ENCODE results near the gene ADO.

The ADO gene

DNA sequence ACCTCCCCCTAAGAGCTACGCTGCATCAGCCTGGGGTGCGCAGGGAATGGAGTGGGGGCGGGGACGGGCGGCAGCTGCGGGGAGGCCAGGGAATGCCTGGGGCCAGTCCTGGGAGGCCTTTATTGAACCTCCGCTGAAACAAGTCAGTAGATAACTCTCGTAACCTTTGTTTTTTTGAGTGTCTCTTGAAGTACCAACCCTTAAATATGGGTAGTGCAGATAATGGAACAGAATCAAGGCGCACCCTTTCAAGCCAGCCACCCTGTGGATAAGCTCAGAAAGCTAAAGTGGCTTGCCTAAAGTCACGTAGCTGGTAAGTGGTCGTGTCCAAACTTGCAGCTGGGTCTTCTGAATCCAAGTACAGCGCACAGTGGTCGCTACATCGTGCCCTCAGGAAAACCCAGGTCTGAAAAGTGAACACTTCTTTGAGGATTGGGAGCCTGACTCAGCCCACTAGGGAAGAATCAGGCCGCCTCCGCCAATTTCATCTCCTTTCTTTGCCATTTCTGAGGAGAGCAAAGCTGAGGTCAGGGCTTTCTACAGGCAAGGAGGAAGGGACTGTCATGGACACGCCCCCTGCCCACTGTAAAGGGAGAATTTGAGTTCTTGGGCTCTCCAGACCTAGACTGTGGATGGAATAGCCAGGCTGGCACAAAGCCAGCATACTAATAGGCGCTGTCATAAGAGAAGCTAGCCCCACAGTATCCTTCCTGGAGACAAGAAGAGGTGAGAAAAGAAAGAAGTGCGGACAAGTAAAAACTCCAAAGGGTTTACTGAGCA lies 14.8 kb downstream of the ADO start:
- H3K36me3 ChIP-seq (ENCODE audit: low read depth): no peaks in the 10 kb centered on the region
- H3K27ac ChIP-seq (ENCODE audit: poor library complexity, severe bottlenecking): no peak overlapping the region
- no peaks in the 10 kb centered on the region for H3K9me3 ChIP-seq (ENCODE audit: severe bottlenecking)
- peaks cover 9% of the 10 kb centered on the region for H3K4me1 ChIP-seq (ENCODE audit: insufficient read depth, poor library complexity, severe bottlenecking)
- no peak overlapping the region for H3K4me3 ChIP-seq (ENCODE audit: severe bottlenecking)
- no peak for TF ChIP-seq CTCF (IDR thresholded peaks at IDR 0.05; ENCODE audit: poor library complexity, severe bottlenecking)
- H3K27me3 ChIP-seq (ENCODE audit: insufficient read depth, poor library complexity, severe bottlenecking): peaks cover 49% of the 10 kb centered on the region
- DNase-seq (ENCODE audit: low spot score) (no peak), ATAC-seq (ENCODE audit: low read depth) (no peak)

GRCh38 chr10:62820586-62820985 lies 16.1 kb downstream of the ADO start:
- no peak for DNase-seq (ENCODE audit: low spot score)
- Histone ChIP-seq H3K4me3 (ENCODE audit: severe bottlenecking) (no peak overlapping the region), H3K27me3 (ENCODE audit: insufficient read depth, poor library complexity, severe bottlenecking) (peaks cover 36% of the 10 kb centered on the region), H3K36me3 (ENCODE audit: low read depth) (no peaks in the 10 kb centered on the region), H3K4me1 (ENCODE audit: insufficient read depth, poor library complexity, severe bottlenecking) (peaks cover 9% of the 10 kb centered on the region), H3K27ac (ENCODE audit: poor library complexity, severe bottlenecking) (no peak overlapping the region), H3K9me3 (ENCODE audit: severe bottlenecking) (no peaks in the 10 kb centered on the region)
- no peak for TF ChIP-seq CTCF (IDR thresholded peaks at IDR 0.05; ENCODE audit: poor library complexity, severe bottlenecking)
- no peak for ATAC-seq (ENCODE audit: low read depth)

DNA sequence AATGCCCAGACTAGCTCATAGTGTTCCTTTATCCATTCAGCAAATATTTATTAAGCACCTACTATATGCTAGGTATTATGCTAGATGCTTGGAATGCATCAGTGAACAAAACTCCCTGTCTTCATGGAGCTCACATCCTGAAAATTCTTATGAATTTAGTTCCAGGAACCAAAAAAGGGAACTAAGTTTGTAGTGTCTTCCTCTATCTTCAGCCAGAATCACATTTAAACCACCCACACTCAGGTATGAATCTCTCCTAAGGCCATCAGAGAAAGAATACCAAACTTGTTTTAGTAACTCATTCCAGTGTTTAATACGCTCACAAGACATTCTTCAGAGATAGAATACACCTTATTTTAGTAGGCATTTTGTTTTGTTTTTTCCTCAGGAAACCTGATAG lies 21.8 kb downstream of the ADO start:
- no peak for TF ChIP-seq CTCF (IDR thresholded peaks at IDR 0.05; ENCODE audit: poor library complexity, severe bottlenecking)
- no peak for ATAC-seq (ENCODE audit: low read depth)
- Histone ChIP-seq H3K27ac (ENCODE audit: poor library complexity, severe bottlenecking) (no peak overlapping the region), H3K27me3 (ENCODE audit: insufficient read depth, poor library complexity, severe bottlenecking) (peaks cover 5% of the 10 kb centered on the region), H3K4me3 (ENCODE audit: severe bottlenecking) (no peak overlapping the region), H3K9me3 (ENCODE audit: severe bottlenecking) (no peaks in the 10 kb centered on the region), H3K36me3 (ENCODE audit: low read depth) (no peaks in the 10 kb centered on the region), H3K4me1 (ENCODE audit: insufficient read depth, poor library complexity, severe bottlenecking) (no peaks in the 10 kb centered on the region)
- DNase-seq (ENCODE audit: low spot score): no peak

GRCh38 chr10:62829622-62830021 lies 25.1 kb downstream of the ADO start:
- Histone ChIP-seq H3K27me3 (ENCODE audit: insufficient read depth, poor library complexity, severe bottlenecking) (no peaks in the 10 kb centered on the region), H3K4me3 (ENCODE audit: severe bottlenecking) (no peak overlapping the region), H3K36me3 (ENCODE audit: low read depth) (no peaks in the 10 kb centered on the region), H3K4me1 (ENCODE audit: insufficient read depth, poor library complexity, severe bottlenecking) (no peaks in the 10 kb centered on the region), H3K27ac (ENCODE audit: poor library complexity, severe bottlenecking) (no peak overlapping the region), H3K9me3 (ENCODE audit: severe bottlenecking) (no peaks in the 10 kb centered on the region)
- no peak for TF ChIP-seq CTCF (IDR thresholded peaks at IDR 0.05; ENCODE audit: poor library complexity, severe bottlenecking)
- no peak for ATAC-seq (ENCODE audit: low read depth)
- no peak for DNase-seq (ENCODE audit: low spot score)

DNA sequence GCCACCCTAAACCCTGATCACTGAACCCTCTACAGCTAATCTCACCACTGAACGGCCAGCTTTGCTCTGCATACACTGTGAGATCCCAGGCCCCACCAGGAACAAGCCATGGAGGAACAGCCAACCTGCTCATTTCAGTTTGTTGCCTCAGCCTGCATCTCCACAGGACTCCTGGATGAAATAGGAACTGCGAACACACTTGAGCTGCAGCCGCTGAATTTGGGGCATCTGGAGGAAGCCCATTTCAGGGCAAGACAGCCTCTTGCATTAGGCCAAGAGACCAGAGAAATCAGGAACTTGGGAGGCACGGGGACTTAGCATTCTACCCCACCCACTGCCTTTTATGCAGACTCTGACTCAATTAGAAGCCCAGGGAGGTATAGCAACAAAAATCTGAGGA lies 26.2 kb downstream of the ADO start:
- TF ChIP-seq CTCF (IDR thresholded peaks at IDR 0.05; ENCODE audit: poor library complexity, severe bottlenecking): no peak
- no peak for DNase-seq (ENCODE audit: low spot score)
- Histone ChIP-seq H3K4me1 (ENCODE audit: insufficient read depth, poor library complexity, severe bottlenecking) (no peaks in the 10 kb centered on the region), H3K9me3 (ENCODE audit: severe bottlenecking) (no peaks in the 10 kb centered on the region), H3K27me3 (ENCODE audit: insufficient read depth, poor library complexity, severe bottlenecking) (no peaks in the 10 kb centered on the region), H3K36me3 (ENCODE audit: low read depth) (no peaks in the 10 kb centered on the region), H3K27ac (ENCODE audit: poor library complexity, severe bottlenecking) (no peak overlapping the region), H3K4me3 (ENCODE audit: severe bottlenecking) (no peak overlapping the region)
- ATAC-seq (ENCODE audit: low read depth): no peak

Measured in RWPE2 (cell line).